ENCODE data around the gene EPO. TPM values are rescaled to one million over a fixed set of nuclear protein-coding genes. Genes with fewer than 3 reads are reported as not detected.

The EPO gene
- not detected for total RNA-seq

GRCh38 chr7:100720279-100720670, at the start of gene EPO:
Gene EPO, plus strand, starts transcription at chr7:100720468. Its CDS starts 513 bp downstream, at chr7:100720981.
- TF ChIP-seq, protein P1, sequence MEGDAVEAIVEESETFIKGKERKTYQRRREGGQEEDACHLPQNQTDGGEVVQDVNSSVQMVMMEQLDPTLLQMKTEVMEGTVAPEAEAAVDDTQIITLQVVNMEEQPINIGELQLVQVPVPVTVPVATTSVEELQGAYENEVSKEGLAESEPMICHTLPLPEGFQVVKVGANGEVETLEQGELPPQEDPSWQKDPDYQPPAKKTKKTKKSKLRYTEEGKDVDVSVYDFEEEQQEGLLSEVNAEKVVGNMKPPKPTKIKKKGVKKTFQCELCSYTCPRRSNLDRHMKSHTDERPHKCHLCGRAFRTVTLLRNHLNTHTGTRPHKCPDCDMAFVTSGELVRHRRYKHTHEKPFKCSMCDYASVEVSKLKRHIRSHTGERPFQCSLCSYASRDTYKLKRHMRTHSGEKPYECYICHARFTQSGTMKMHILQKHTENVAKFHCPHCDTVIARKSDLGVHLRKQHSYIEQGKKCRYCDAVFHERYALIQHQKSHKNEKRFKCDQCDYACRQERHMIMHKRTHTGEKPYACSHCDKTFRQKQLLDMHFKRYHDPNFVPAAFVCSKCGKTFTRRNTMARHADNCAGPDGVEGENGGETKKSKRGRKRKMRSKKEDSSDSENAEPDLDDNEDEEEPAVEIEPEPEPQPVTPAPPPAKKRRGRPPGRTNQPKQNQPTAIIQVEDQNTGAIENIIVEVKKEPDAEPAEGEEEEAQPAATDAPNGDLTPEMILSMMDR (IDR thresholded peaks at IDR 0.05; ENCODE audit: low read depth), result no peak

GRCh38 chr7:100671353-100672327, 48.6 kb upstream of the EPO start:
- TF ChIP-seq, protein P1 (IDR thresholded peaks at IDR 0.05; ENCODE audit: low read depth), result no peak

- TF ChIP-seq, protein P1 (IDR thresholded peaks at IDR 0.05; ENCODE audit: low read depth), result no peak
Measured at GRCh38 chr7:100673302-100673941, 46.8 kb upstream of the EPO start, which contains the start of gene GNB2. Gene GNB2, plus strand, starts transcription at chr7:100673740. Its CDS starts 2,526 bp downstream, at chr7:100676266.

DNA sequence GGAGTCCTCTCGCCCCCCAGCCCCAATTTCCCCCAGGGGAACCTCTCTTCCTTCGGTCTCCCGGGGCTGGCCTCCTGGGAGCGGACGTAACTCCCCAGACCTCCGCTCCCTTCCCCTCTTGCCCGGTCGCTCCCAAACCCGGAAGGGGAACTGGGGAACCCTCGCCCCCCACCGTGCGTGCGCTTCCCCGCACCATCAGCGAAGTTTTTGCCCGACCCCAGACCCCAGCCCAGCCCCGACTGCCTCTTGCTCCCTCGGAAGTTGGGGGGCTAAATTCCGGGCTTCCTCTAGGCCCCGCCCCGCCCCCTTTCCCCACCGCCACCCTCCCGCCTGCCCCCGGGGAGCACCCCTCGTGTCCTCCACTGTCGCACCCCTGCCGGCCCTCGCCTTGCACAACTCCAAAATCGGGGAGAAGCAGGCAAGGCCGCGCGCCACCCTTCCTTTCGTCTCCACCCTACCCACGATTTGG, 46.3 kb upstream of the EPO start:
- TF ChIP-seq, protein P1 (IDR thresholded peaks at IDR 0.05; ENCODE audit: low read depth), result no peak

- TF ChIP-seq, protein P1 (IDR thresholded peaks at IDR 0.05; ENCODE audit: low read depth), result no peak
Measured at GRCh38 chr7:100674411-100675104, 45.7 kb upstream of the EPO start.

GRCh38 chr7:100675105-100675451, 45.2 kb upstream of the EPO start:
- TF ChIP-seq, protein P1 (IDR thresholded peaks at IDR 0.05; ENCODE audit: low read depth), result no peak
